A549 (cell line): ENCODE results near the gene CLCNKB.

ENCODE experiments used
- BCL3 ChIP-seq: fragments of >200 bp; sonication (Bioruptor Twin); formaldehyde crosslinking; IDR thresholded peaks from 3 replicates; pipeline ENCODE4 v1.6.1; 2016
- HOXB13 ChIP-seq: fragments of 250-450 bp; sonication (Bioruptor Pico); IDR thresholded peaks from 2 replicates; pipeline ENCODE4 v1.5.0; 2020; ENCODE audit warnings: low read depth, mild to moderate bottlenecking, moderate library complexity
- JUNB ChIP-seq: fragments of >200 bp; sonication (Bioruptor Twin); formaldehyde crosslinking; IDR thresholded peaks from 2 replicates; pipeline ENCODE4 v1.6.1; 2016
- MAFK ChIP-seq: fragments of 450-650 bp; IDR thresholded peaks from 2 replicates; pipeline ENCODE4 v1.6.1; 2014; ENCODE audit not compliant: partially characterized antibody
- POLR2A ChIP-seq: IDR thresholded peaks from 2 replicates; pipeline ENCODE4 v1.6.1; 2012; ENCODE audit warnings: mild to moderate bottlenecking, low read length
- RFX5 ChIP-seq: fragments of 450-650 bp; IDR thresholded peaks from 2 replicates; pipeline ENCODE4 v1.7.1; 2014; ENCODE audit warnings: antibody characterized with exemption, mild to moderate bottlenecking, moderate library complexity
- TF ChIP-seq, protein P1 (sequence below): fragments of >200 bp; sonication (Bioruptor Twin); formaldehyde crosslinking; IDR thresholded peaks from 3 replicates; pipeline ENCODE4 v1.5.1; 2016
- TF ChIP-seq, protein P2 (sequence below): IDR thresholded peaks from 2 replicates; pipeline ENCODE4 v1.6.1; 2012

- no peak for TF ChIP-seq POLR2A
- no peak for TF ChIP-seq RFX5
- no peak for TF ChIP-seq BCL3
- TF ChIP-seq, protein P1, sequence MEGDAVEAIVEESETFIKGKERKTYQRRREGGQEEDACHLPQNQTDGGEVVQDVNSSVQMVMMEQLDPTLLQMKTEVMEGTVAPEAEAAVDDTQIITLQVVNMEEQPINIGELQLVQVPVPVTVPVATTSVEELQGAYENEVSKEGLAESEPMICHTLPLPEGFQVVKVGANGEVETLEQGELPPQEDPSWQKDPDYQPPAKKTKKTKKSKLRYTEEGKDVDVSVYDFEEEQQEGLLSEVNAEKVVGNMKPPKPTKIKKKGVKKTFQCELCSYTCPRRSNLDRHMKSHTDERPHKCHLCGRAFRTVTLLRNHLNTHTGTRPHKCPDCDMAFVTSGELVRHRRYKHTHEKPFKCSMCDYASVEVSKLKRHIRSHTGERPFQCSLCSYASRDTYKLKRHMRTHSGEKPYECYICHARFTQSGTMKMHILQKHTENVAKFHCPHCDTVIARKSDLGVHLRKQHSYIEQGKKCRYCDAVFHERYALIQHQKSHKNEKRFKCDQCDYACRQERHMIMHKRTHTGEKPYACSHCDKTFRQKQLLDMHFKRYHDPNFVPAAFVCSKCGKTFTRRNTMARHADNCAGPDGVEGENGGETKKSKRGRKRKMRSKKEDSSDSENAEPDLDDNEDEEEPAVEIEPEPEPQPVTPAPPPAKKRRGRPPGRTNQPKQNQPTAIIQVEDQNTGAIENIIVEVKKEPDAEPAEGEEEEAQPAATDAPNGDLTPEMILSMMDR: no peak
- no peak for TF ChIP-seq JUNB
- no peak for TF ChIP-seq HOXB13
- TF ChIP-seq, protein P2, sequence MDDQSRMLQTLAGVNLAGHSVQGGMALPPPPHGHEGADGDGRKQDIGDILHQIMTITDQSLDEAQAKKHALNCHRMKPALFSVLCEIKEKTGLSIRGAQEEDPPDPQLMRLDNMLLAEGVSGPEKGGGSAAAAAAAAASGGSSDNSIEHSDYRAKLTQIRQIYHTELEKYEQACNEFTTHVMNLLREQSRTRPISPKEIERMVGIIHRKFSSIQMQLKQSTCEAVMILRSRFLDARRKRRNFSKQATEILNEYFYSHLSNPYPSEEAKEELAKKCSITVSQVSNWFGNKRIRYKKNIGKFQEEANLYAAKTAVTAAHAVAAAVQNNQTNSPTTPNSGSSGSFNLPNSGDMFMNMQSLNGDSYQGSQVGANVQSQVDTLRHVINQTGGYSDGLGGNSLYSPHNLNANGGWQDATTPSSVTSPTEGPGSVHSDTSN: no peak
- TF ChIP-seq MAFK: no peak
These were observed 46.5 kb upstream of the CLCNKB start for GRCh38 chr1:15997076-15997585.
